ENCODE measurements around the gene SCAF11. TPM values are rescaled to one million over a fixed set of nuclear protein-coding genes. Genes with fewer than 3 reads are reported as not detected.

SCAF11 gene
- total RNA-seq, 1 experiment from 2014 or later, result 75.7 TPM

DNA sequence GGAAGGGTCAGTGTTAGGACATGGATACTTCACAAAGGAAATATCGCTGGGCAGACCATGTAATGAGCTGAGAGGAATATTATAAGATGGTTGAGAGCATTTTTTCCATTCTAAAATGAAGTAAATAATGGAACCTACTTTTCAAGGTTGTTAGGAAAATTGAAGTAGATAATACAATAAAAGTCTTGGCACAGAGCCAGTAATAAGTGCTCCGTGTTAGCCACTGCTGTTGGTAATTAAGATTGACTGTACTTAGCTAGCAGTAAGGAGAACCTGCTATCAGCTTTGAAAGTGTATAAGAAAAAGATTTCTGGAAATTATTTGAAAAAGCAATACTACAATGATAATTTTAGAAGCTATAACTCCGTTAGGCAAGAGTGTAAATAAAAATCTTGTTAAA is 77.6 kb downstream of the SCAF11 start:
- H3K27ac ChIP-seq (ENCODE audit: low read length), result no peak overlapping the region
- no TSS peak for BruUV-seq (replicated peaks)
- DNase-seq, result no peak

GRCh38 chr12:45909041-45909713 is 81.2 kb downstream of the SCAF11 start:
- Histone ChIP-seq H3K27me3 (ENCODE audit: low read length) (no peaks in the 10 kb centered on the region), H3K4me2 (ENCODE audit: low read length) (no peak overlapping the region), H3K4me1 (ENCODE audit: insufficient read depth, low read length) (no peaks in the 10 kb centered on the region), H3K36me3 (ENCODE audit: low read depth, low read length) (no peaks in the 10 kb centered on the region; the same call in 1 of the 2 replicates), H2AFZ (ENCODE audit: low read length) (no peak overlapping the region), H3K79me2 (ENCODE audit: low read length) (no peaks in the 10 kb centered on the region), H3K27ac (ENCODE audit: low read length) (no peak overlapping the region), H4K20me1 (ENCODE audit: low read length) (no peaks in the 10 kb centered on the region), H3K9ac (ENCODE audit: low read length) (no peak overlapping the region), H3K9me2 (replicated peaks; ENCODE audit: low read length) (no peaks in the 10 kb centered on the region), H3K4me3 (ENCODE audit: low read length) (no peak overlapping the region), H3K9me3 (ENCODE audit: low read length) (no peaks in the 10 kb centered on the region), H3F3A (ENCODE audit: low read length, unreplicated experiment) (no peaks in the 10 kb centered on the region)
- POLR2A ChIA-PET (ENCODE audit: unreplicated experiment), result no interaction called here
- no TSS peak for BruUV-seq (replicated peaks)
- no peak for TF ChIP-seq CTCF (conservative IDR thresholded peaks at IDR 0.05; ENCODE audit: low read depth, low read length)
- TF ChIP-seq EZH2 (IDR thresholded peaks at IDR 0.05; ENCODE audit: low read length, unreplicated experiment), result no peak
- TF ChIP-seq EZH2phosphoT487 (IDR thresholded peaks at IDR 0.05; ENCODE audit: borderline replicate concordance, low read length), result no peak
- intact Hi-C loops (cut with micrococcal nuclease), result no loop called here
- CTCF ChIA-PET, result no interaction called here
- ATAC-seq (no peak), DNase-seq (no peak)

More for the DNA sequence above, 77.6 kb downstream of the SCAF11 start:
- ATAC-seq, result no peak
- no peaks in the 10 kb centered on the region for H3F3A ChIP-seq (ENCODE audit: low read length, unreplicated experiment)
- no peaks in the 10 kb centered on the region for H3K4me1 ChIP-seq (ENCODE audit: insufficient read depth, low read length)
- ChIA-PET POLR2A (ENCODE audit: unreplicated experiment) (no interaction called here), CTCF (no interaction called here)
- H3K79me2 ChIP-seq (ENCODE audit: low read length), result no peaks in the 10 kb centered on the region
- H3K9me3 ChIP-seq (ENCODE audit: low read length), result no peaks in the 10 kb centered on the region
- H2AFZ ChIP-seq (ENCODE audit: low read length), result no peak overlapping the region
- H4K20me1 ChIP-seq (ENCODE audit: low read length), result no peaks in the 10 kb centered on the region
- H3K4me3 ChIP-seq (ENCODE audit: low read length), result no peak overlapping the region
- no peaks in the 10 kb centered on the region for H3K9me2 ChIP-seq (replicated peaks; ENCODE audit: low read length)
- H3K27me3 ChIP-seq (ENCODE audit: low read length), result no peaks in the 10 kb centered on the region
- H3K36me3 ChIP-seq (ENCODE audit: low read depth, low read length), result no peaks in the 10 kb centered on the region
- no peak overlapping the region for H3K4me2 ChIP-seq (ENCODE audit: low read length)
- intact Hi-C loops (cut with micrococcal nuclease), result no loop called here
- TF ChIP-seq EZH2phosphoT487 (IDR thresholded peaks at IDR 0.05; ENCODE audit: borderline replicate concordance, low read length) (no peak), EZH2 (IDR thresholded peaks at IDR 0.05; ENCODE audit: low read length, unreplicated experiment) (no peak), CTCF (conservative IDR thresholded peaks at IDR 0.05; ENCODE audit: low read depth, low read length) (no peak)
- no peak overlapping the region for H3K9ac ChIP-seq (ENCODE audit: low read length)

- CTCF ChIA-PET, result no interaction called here
Observed at GRCh38 chr12:45907955-45908354, 82.4 kb downstream of the SCAF11 start.

More at GRCh38 chr12:45907955-45908354, 82.4 kb downstream of the SCAF11 start:
- intact Hi-C loops (cut with micrococcal nuclease), result no loop called here
- Histone ChIP-seq H3K4me2 (ENCODE audit: low read length) (no peak overlapping the region), H3K27ac (ENCODE audit: low read length) (no peak overlapping the region), H3K79me2 (ENCODE audit: low read length) (no peaks in the 10 kb centered on the region), H3K36me3 (ENCODE audit: low read depth, low read length) (no peaks in the 10 kb centered on the region; the same call in 1 of the 2 replicates), H3K9me2 (replicated peaks; ENCODE audit: low read length) (no peaks in the 10 kb centered on the region), H3K9ac (ENCODE audit: low read length) (no peak overlapping the region), H3K9me3 (ENCODE audit: low read length) (no peaks in the 10 kb centered on the region), H3K27me3 (ENCODE audit: low read length) (no peaks in the 10 kb centered on the region), H3F3A (ENCODE audit: low read length, unreplicated experiment) (no peaks in the 10 kb centered on the region), H3K4me1 (ENCODE audit: insufficient read depth, low read length) (no peaks in the 10 kb centered on the region), H2AFZ (ENCODE audit: low read length) (no peak overlapping the region), H4K20me1 (ENCODE audit: low read length) (no peaks in the 10 kb centered on the region), H3K4me3 (ENCODE audit: low read length) (no peak overlapping the region)
- DNase-seq, result no peak
- POLR2A ChIA-PET (ENCODE audit: unreplicated experiment), result no interaction called here
- TF ChIP-seq CTCF (conservative IDR thresholded peaks at IDR 0.05; ENCODE audit: low read depth, low read length) (no peak), EZH2 (IDR thresholded peaks at IDR 0.05; ENCODE audit: low read length, unreplicated experiment) (no peak), EZH2phosphoT487 (IDR thresholded peaks at IDR 0.05; ENCODE audit: borderline replicate concordance, low read length) (no peak)
- BruUV-seq (replicated peaks), result no TSS peak
- ATAC-seq, result no peak
